Measurements from ENCODE around the gene NLRP6.
"Not testable (repeated sequence)": the region's sequence is repeated elsewhere in the genome, so short reads cannot be mapped to it uniquely, and the experiment has no call there.

Gene NLRP6

DNA sequence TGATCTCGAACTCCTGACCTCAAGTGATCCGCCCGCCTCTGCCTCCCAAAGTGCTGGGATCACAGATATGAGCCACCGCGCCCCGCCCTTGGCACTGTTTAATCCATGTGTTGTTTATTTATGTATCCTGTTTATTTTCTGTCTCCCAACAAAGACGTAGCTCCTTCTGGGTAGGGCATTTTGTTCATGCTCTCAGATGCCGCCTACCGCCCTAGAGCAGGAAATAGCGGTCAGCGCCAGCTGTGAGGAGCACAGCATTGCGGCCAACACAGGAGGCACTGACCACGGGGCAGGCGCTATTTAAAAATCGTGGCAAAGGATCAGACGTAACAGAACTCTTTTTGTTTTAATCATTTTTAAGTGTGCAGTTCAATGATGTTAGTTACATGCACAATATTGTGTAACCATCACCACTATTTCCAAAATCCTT is 9.5 kb upstream of the NLRP6 start:
- H2BK120ac ChIP-seq (ENCODE audit: low read depth, low read length); H2AK5ac ChIP-seq (ENCODE audit: low read length); H3K27ac ChIP-seq (ENCODE audit: low read depth, low read length): not testable (repeated sequence)

DNA sequence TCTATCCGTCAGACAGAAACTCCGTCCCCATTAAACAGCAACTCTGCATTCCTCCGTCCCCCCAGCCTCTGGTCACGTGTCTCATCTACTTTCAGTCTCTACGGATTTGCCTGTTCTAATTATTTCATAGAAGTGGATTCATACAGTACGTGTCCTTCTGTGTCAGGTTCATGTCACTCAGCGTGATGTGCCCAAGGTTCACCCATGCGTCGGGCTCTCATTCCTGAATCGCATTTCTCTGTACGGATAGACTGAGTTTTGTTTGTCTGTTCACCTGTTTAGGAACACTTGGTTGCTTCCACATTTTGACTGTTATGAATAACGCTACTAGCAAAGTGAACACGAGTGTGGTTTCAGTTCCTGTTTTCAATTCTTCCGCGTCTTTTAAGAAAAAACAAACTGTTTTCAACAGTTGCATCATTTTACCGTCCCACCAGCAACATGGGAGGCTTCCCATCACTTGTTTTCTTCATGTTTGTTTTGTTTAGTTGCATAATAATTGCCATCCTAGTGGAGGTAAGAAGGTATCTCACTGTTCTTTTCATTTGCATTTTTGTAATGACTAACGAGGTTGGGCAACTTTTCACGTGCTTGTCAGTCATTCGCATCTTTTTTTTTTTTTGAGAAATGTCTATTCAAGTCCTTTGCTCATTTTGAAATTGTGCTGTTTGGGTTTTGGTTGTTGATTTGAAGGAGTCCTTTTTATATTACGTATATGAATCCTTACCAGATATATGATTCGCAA is 8.9 kb upstream of the NLRP6 start:
- Histone ChIP-seq H2BK15ac (replicated peaks; ENCODE audit: low read depth) (no peak overlapping the region), H3K4me1 (ENCODE audit: control insufficient read depth, low read depth, low read length) (no peaks in the 10 kb centered on the region), H3K56ac (ENCODE audit: low read length) (no peak overlapping the region), H3K27me3 (ENCODE audit: insufficient read depth, low read length, poor library complexity) (no peaks in the 10 kb centered on the region), H2BK5ac (ENCODE audit: low read length) (no peak overlapping the region), H3K79me1 (ENCODE audit: low read length) (no peaks in the 10 kb centered on the region), H3K79me2 (ENCODE audit: control insufficient read depth, insufficient read depth, low read length) (no peaks in the 10 kb centered on the region), H3K18ac (ENCODE audit: low read length) (no peak overlapping the region), H3K27ac (ENCODE audit: low read depth, low read length) (no peak overlapping the region), H4K8ac (ENCODE audit: low read depth, low read length) (no peak overlapping the region), H3K4me3 (ENCODE audit: low read length) (no peak overlapping the region), H3K4ac (ENCODE audit: low read depth, low read length) (no peak overlapping the region), H3K4me2 (ENCODE audit: low read length) (no peak overlapping the region), H2AK5ac (ENCODE audit: low read length) (no peak overlapping the region), H3K9ac (ENCODE audit: low read length) (no peak overlapping the region), H4K5ac (ENCODE audit: low read length) (no peak overlapping the region), H2BK120ac (ENCODE audit: low read depth, low read length) (no peak overlapping the region), H3K36me3 (ENCODE audit: control insufficient read depth, insufficient read depth, low read length) (no peaks in the 10 kb centered on the region), H3K23ac (ENCODE audit: low read length) (no peak overlapping the region)
- no CpG with 5 or more reads among the region's 21 CpGs for WGBS (ENCODE audit: extremely low coverage, insufficient coverage, low lambda C conversion rate)
- DNase-seq: no peak

More for the DNA sequence above, 9.5 kb upstream of the NLRP6 start:
- H3K36me3 ChIP-seq (ENCODE audit: control insufficient read depth, insufficient read depth, low read length); DNase-seq; H3K56ac ChIP-seq (ENCODE audit: low read length); H2BK15ac ChIP-seq (replicated peaks; ENCODE audit: low read depth); H3K4me2 ChIP-seq (ENCODE audit: low read length); H4K8ac ChIP-seq (ENCODE audit: low read depth, low read length); H3K4me1 ChIP-seq (ENCODE audit: control insufficient read depth, low read depth, low read length); H3K79me1 ChIP-seq (ENCODE audit: low read length); H3K9ac ChIP-seq (ENCODE audit: low read length); H3K79me2 ChIP-seq (ENCODE audit: control insufficient read depth, insufficient read depth, low read length); H2BK5ac ChIP-seq (ENCODE audit: low read length); H3K23ac ChIP-seq (ENCODE audit: low read length); H3K27me3 ChIP-seq (ENCODE audit: insufficient read depth, low read length, poor library complexity); H3K4ac ChIP-seq (ENCODE audit: low read depth, low read length); H3K18ac ChIP-seq (ENCODE audit: low read length); H4K5ac ChIP-seq (ENCODE audit: low read length); H3K4me3 ChIP-seq (ENCODE audit: low read length): not testable (repeated sequence)
- no CpG with 5 or more reads among the region's 16 CpGs for WGBS (ENCODE audit: extremely low coverage, insufficient coverage, low lambda C conversion rate)

GRCh38 chr11:270451-271318 is 7.5 kb upstream of the NLRP6 start:
- H2BK120ac ChIP-seq (ENCODE audit: low read depth, low read length): no peak overlapping the region
- no peak overlapping the region for H2BK15ac ChIP-seq (replicated peaks; ENCODE audit: low read depth)
- H3K36me3 ChIP-seq (ENCODE audit: control insufficient read depth, insufficient read depth, low read length): no peaks in the 10 kb centered on the region
- no peak overlapping the region for H3K23ac ChIP-seq (ENCODE audit: low read length)
- H3K4me1 ChIP-seq (ENCODE audit: control insufficient read depth, low read depth, low read length): no peaks in the 10 kb centered on the region
- H3K56ac ChIP-seq (ENCODE audit: low read length): no peak overlapping the region
- no peaks in the 10 kb centered on the region for H3K27me3 ChIP-seq (ENCODE audit: insufficient read depth, low read length, poor library complexity)
- H2AK5ac ChIP-seq (ENCODE audit: low read length): no peak overlapping the region
- no CpG with 5 or more reads among the region's 18 CpGs for WGBS (ENCODE audit: extremely low coverage, insufficient coverage, low lambda C conversion rate)
- H3K4ac ChIP-seq (ENCODE audit: low read depth, low read length): no peak overlapping the region
- DNase-seq: no peak
- no peak overlapping the region for H4K8ac ChIP-seq (ENCODE audit: low read depth, low read length)
- H3K4me3 ChIP-seq (ENCODE audit: low read length): no peak overlapping the region
- no peak overlapping the region for H3K18ac ChIP-seq (ENCODE audit: low read length)
- H3K4me2 ChIP-seq (ENCODE audit: low read length): no peak overlapping the region
- no peak overlapping the region for H2BK5ac ChIP-seq (ENCODE audit: low read length)
- H3K79me1 ChIP-seq (ENCODE audit: low read length): no peaks in the 10 kb centered on the region
- H3K79me2 ChIP-seq (ENCODE audit: control insufficient read depth, insufficient read depth, low read length): no peaks in the 10 kb centered on the region
- no peak overlapping the region for H3K27ac ChIP-seq (ENCODE audit: low read depth, low read length)
- no peak overlapping the region for H4K5ac ChIP-seq (ENCODE audit: low read length)
- H3K9ac ChIP-seq (ENCODE audit: low read length): no peak overlapping the region

DNA sequence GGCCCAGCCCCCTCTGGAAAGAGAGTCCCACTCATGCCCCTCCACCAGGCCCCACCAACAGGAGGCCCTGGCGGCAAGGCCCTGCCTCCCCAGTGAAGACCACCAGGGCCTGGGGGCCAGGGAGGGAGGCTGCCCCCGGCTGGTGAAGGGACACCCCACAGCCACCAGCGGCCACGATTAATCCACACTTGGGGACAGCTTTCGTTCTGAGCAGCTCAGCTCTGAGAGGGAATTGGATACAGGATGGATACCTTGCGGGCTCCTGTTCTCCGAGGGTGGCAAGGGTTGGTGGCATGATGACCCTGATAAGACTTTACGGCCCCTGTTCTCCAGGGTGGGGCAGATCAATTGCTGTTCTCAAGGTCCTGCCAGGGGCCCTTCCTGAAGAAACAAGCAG is 6.9 kb upstream of the NLRP6 start:
- Histone ChIP-seq H4K8ac (ENCODE audit: low read depth, low read length) (no peak overlapping the region), H2BK120ac (ENCODE audit: low read depth, low read length) (no peak overlapping the region), H3K79me2 (ENCODE audit: control insufficient read depth, insufficient read depth, low read length) (no peaks in the 10 kb centered on the region), H3K36me3 (ENCODE audit: control insufficient read depth, insufficient read depth, low read length) (no peaks in the 10 kb centered on the region), H4K5ac (ENCODE audit: low read length) (no peak overlapping the region), H3K4me3 (ENCODE audit: low read length) (no peak overlapping the region), H2BK5ac (ENCODE audit: low read length) (no peak overlapping the region), H3K79me1 (ENCODE audit: low read length) (no peaks in the 10 kb centered on the region), H3K27me3 (ENCODE audit: insufficient read depth, low read length, poor library complexity) (no peaks in the 10 kb centered on the region), H3K4me2 (ENCODE audit: low read length) (no peak overlapping the region), H3K23ac (ENCODE audit: low read length) (no peak overlapping the region), H3K4ac (ENCODE audit: low read depth, low read length) (no peak overlapping the region), H2BK15ac (replicated peaks; ENCODE audit: low read depth) (no peak overlapping the region), H2AK5ac (ENCODE audit: low read length) (no peak overlapping the region), H3K27ac (ENCODE audit: low read depth, low read length) (no peak overlapping the region), H3K9ac (ENCODE audit: low read length) (no peak overlapping the region), H3K56ac (ENCODE audit: low read length) (no peak overlapping the region), H3K18ac (ENCODE audit: low read length) (no peak overlapping the region), H3K4me1 (ENCODE audit: control insufficient read depth, low read depth, low read length) (no peaks in the 10 kb centered on the region)
- no peak for DNase-seq
- no CpG with 5 or more reads among the region's 8 CpGs for WGBS (ENCODE audit: extremely low coverage, insufficient coverage, low lambda C conversion rate)

- H3K23ac ChIP-seq (ENCODE audit: low read length): no peak overlapping the region
- H3K36me3 ChIP-seq (ENCODE audit: control insufficient read depth, insufficient read depth, low read length): no peaks in the 10 kb centered on the region
- H3K4me1 ChIP-seq (ENCODE audit: control insufficient read depth, low read depth, low read length): no peaks in the 10 kb centered on the region
- H3K79me1 ChIP-seq (ENCODE audit: low read length): no peaks in the 10 kb centered on the region
- no peak overlapping the region for H3K27ac ChIP-seq (ENCODE audit: low read depth, low read length)
- no CpG with 5 or more reads among the region's 22 CpGs for WGBS (ENCODE audit: extremely low coverage, insufficient coverage, low lambda C conversion rate)
- no peak overlapping the region for H2AK5ac ChIP-seq (ENCODE audit: low read length)
- no peak overlapping the region for H3K4me2 ChIP-seq (ENCODE audit: low read length)
- no peak overlapping the region for H2BK15ac ChIP-seq (replicated peaks; ENCODE audit: low read depth)
- H2BK120ac ChIP-seq (ENCODE audit: low read depth, low read length): no peak overlapping the region
- no peak overlapping the region for H3K18ac ChIP-seq (ENCODE audit: low read length)
- no peak for DNase-seq
- no peak overlapping the region for H3K4ac ChIP-seq (ENCODE audit: low read depth, low read length)
- no peak overlapping the region for H3K56ac ChIP-seq (ENCODE audit: low read length)
- no peak overlapping the region for H2BK5ac ChIP-seq (ENCODE audit: low read length)
- H4K5ac ChIP-seq (ENCODE audit: low read length): no peak overlapping the region
- no peak overlapping the region for H3K4me3 ChIP-seq (ENCODE audit: low read length)
- H3K27me3 ChIP-seq (ENCODE audit: insufficient read depth, low read length, poor library complexity): no peaks in the 10 kb centered on the region
- H3K79me2 ChIP-seq (ENCODE audit: control insufficient read depth, insufficient read depth, low read length): no peaks in the 10 kb centered on the region
- no peak overlapping the region for H3K9ac ChIP-seq (ENCODE audit: low read length)
- H4K8ac ChIP-seq (ENCODE audit: low read depth, low read length): no peak overlapping the region
Measured at GRCh38 chr11:272195-272930, 5.8 kb upstream of the NLRP6 start.

All from mesendoderm (in vitro differentiated cells).